OCI-LY1 (cell line): ENCODE results near the gene FKBP8.

Experiments used
- CTCF ChIP-seq: fragments of 200-600 bp; sonication (generic), shearing (Covaris generic); IDR thresholded peaks from 2 replicates; pipeline ENCODE4 v1.5.1; 2017; ENCODE audit warnings: mild to moderate bottlenecking, antibody characterized with exemption, low read length, moderate library complexity, mixed read lengths
- EZH2 ChIP-seq: fragments of 200-600 bp; sonication (generic), shearing (Covaris generic); IDR thresholded peaks from 2 replicates; pipeline ENCODE4 v1.8.0; 2017; ENCODE audit warnings: borderline replicate concordance, mixed run types, mild to moderate bottlenecking, antibody characterized with exemption, low read length, moderate library complexity, mixed read lengths

- no peak for TF ChIP-seq CTCF
- TF ChIP-seq EZH2: no peak
Observed at GRCh38 chr19:18503337-18503970, 39.9 kb downstream of the FKBP8 start.
